Epithelial cell of proximal tubule (primary cell): ENCODE results near the gene NUS1. TPM values are rescaled to one million over a fixed set of nuclear protein-coding genes. Genes with fewer than 3 reads are reported as not detected.
"Not testable (repeated sequence)": the region's sequence is repeated elsewhere in the genome, so short reads cannot be mapped to it uniquely, and the experiment has no call there.

Experiments
- DNase-seq: peaks from one replicate; pipeline ENCODE4 v3.0.0-alpha.2; 2011; ENCODE audit warnings: low read depth
- H3K4me3 ChIP-seq: 2 replicates; pipeline ENCODE4 v1.5.1; 2011; ENCODE audit warnings: low read depth, mild to moderate bottlenecking, low read length
- CTCF ChIP-seq: conservative IDR thresholded peaks from 2 replicates; pipeline ENCODE4 v1.5.1; 2012; ENCODE audit warnings: low read depth, mild to moderate bottlenecking, low read length
- total RNA-seq: library from RNA; depleted of rRNA; stranded (reverse); fragments of >200 nt; gene quantifications from 2 replicates; pipeline ENCODE4 v1.2.3, GENCODE V29; 2015

Gene NUS1
- 16.5 and 18.8 TPM in 2 replicates for total RNA-seq

- peak within 1 kb of the TSS; percentile 68 for H3K4me3 ChIP-seq
- DNase-seq = peak; percentile 47
- TF ChIP-seq CTCF = peak; percentile 71
These were observed at the start of gene NUS1 for GRCh38 chr6:117674991-117675657. NUS1 (plus strand) TSS chr6:117675469; CDS start chr6:117675671, 202 bp downstream.

GRCh38 chr6:117627533-117627932, 47.7 kb upstream of the NUS1 start:
- no peak for TF ChIP-seq CTCF
- DNase-seq = no peak
- H3K4me3 ChIP-seq = no peak overlapping the region

- H3K4me3 ChIP-seq = no peak overlapping the region
- no peak for TF ChIP-seq CTCF
- no peak for DNase-seq
These were observed 46.1 kb upstream of the NUS1 start for GRCh38 chr6:117629119-117629660.

GRCh38 chr6:117637770-117638169, 37.5 kb upstream of the NUS1 start:
- no peak for DNase-seq

GRCh38 chr6:117642976-117643375, 32.3 kb upstream of the NUS1 start:
- no peak for DNase-seq
- no peak overlapping the region for H3K4me3 ChIP-seq
- TF ChIP-seq CTCF = no peak

More at GRCh38 chr6:117637770-117638169, 37.5 kb upstream of the NUS1 start:
- TF ChIP-seq CTCF = no peak
- no peak overlapping the region for H3K4me3 ChIP-seq

- DNase-seq, H3K4me3 ChIP-seq: not testable (repeated sequence)
These were observed 23.3 kb upstream of the NUS1 start for GRCh38 chr6:117651984-117652383.

GRCh38 chr6:117653949-117654348, 21.3 kb upstream of the NUS1 start:
- H3K4me3 ChIP-seq = no peak overlapping the region
- no peak for TF ChIP-seq CTCF
- no peak for DNase-seq
